Measurements from ENCODE around the gene SLC24A4.

Gene SLC24A4

GRCh38 chr14:92506231-92506630, 183.3 kb downstream of the SLC24A4 start:
- DNase-seq = peak in 2 of 4 experiments; percentile 28 to 37

GRCh38 chr14:92507174-92507768, 184.3 kb downstream of the SLC24A4 start:
- DNase-seq = peak; percentile 57 to 88 (median 74)

GRCh38 chr14:92510972-92511371, 188.0 kb downstream of the SLC24A4 start:
- DNase-seq = no peak

- DNase-seq = peak in 2 of 4 experiments; percentile 42 to 56
Observed at GRCh38 chr14:92511453-92512238, 188.7 kb downstream of the SLC24A4 start.

DNA sequence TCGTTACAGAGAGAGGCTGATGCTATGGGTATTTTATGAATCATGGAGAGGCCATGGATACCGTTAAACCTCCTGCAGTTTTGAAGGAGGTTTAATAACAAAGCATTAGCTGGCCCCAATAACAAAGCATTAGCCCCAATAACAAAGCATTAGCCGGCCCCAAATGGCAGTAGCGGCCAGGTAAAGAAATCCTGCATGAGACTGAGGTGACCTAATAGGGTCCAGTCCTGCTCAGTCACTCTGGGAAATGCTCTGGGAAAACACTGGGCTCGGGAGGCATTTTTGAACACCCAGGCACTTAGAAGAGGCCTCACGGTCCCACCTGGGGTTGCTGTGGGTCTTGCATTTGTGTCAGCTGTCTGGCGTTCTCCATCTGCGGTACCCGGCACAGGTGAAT, 189.8 kb downstream of the SLC24A4 start:
- no peak for DNase-seq

- DNase-seq = peak; percentile 78 to 89 (median 88)
Observed at GRCh38 chr14:92513204-92513965, 190.4 kb downstream of the SLC24A4 start, which contains the start of gene RIN3. Gene RIN3, plus strand, starts transcription at chr14:92513781. Its CDS starts 152 bp downstream, at chr14:92513933.

DNA sequence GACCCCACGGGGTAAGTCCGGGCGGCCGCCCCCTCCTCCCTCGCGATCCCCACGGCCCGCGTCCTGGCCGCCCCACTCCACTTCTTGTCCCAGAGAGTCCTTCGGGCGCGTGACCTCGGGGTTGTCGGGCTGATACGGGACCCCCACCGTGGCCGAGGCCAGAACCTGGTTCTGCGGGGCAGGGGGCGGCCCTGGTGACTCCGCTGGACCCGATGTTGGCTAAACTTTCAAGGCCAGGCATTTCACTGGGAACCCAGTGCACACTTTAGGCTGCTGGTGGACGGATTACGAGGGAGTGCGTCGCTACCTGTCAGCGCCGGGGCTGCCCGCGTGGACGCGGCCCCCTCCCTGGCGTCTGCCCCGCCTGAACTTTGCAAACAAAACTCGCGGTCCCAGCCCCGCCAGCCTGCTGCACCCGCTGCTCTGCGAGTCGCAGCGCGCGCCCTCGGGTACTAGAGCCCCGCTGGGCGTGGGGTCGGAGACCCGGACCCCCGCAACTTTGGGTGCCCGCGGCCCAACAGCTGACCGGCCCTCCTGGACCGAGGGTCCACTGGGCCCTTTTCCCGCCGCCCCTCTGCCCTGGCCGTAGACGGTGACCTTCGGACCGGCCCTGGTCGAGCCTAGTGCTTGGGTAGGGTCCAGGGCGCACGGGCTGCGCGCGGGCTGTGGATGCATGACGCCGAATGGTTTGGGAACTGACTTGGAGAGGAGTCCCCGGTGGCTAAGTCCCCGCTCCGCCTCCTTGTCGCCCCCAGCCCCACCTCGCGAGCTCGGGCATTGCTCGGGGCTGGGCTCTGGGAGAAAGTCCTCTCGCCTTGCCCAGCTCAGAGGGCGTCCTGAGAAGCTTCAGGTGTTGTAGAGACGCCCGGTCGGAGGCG, 191.2 kb downstream of the SLC24A4 start:
- DNase-seq = peak in 2 of 4 experiments; percentile 53 to 64

GRCh38 chr14:92514844-92515514, 192.0 kb downstream of the SLC24A4 start:
- peak; percentile 41 to 64 (median 58) for DNase-seq

GRCh38 chr14:92515546-92516343, 192.8 kb downstream of the SLC24A4 start:
- DNase-seq = peak; percentile 60 to 76 (median 68)

DNA sequence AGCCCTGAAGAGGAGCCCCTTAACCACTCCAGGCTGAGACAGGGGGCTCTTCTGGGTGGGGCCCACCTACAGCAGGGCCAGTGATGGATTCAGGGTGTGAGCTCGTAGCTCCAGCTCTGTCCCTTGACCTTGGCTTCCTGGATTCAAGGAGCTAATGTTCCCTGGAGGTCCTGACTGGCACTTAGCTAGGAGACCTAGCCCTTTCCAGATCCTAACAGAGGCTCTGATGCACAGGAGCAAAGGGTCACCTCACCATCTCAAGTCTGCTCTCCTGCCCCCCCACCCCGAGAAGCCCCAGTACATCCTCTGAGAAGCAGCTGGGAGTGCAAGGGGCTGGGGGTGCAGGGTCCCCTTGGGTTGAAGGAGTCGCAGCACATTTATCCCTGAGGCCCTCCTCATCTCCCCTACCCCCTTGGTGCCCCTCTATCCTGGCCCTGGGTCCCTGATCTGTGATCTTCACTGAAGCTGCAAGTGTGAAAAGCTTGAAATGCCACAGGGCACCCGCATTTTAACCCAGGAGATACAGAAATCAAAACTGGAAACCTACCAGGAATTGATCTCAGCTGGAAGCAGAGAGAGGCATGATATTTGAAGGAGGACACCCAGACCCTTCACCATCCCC, 193.5 kb downstream of the SLC24A4 start:
- no peak for DNase-seq

DNA sequence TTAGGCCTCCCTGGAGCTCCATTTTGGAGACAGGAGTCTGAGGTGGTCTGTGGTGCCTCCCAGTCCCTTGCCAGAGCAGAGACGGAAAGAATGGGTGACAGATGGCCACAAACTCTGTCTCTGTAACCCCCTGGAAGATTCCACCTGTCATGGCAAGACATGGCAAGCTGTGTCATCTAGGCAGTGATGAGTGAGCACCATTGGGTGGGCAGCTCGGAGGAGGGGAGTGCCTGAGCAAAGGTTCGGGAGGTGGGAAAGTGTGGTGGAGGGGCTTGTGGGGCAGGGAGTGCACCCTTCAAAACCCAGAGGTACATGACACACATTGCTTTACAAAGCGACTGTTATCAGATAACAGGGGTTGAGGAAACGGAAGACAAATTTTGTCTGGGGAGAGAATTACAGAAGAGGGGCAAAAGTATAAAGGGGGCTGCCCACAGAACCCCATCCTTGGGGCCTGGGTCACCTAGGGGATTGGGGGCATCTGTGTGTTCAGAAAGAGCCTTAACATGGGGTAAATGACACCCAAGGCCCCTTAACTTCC, 194.1 kb downstream of the SLC24A4 start:
- DNase-seq = no peak

DNA sequence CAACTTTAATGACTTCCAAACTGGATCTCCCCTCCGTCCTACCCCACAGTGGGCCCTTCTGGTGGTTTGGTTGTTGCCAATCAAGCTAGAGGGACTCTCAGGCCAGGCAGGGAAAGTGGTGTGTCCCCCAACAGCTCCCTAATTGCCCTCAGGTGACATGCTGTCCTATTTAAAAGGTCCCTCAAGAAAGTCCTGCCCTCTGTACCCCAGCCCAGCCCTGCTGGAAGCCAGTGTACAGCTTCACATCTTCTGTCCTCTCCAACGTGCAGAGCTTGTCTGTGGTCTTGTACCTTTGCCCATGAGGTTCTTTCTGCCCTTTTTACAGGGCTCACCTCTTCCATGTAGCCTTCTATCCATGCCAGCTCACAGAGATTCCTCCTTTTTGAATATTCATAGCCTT, 194.8 kb downstream of the SLC24A4 start:
- DNase-seq = no peak

GRCh38 chr14:92519246-92520101, 196.5 kb downstream of the SLC24A4 start:
- no peak for DNase-seq

- peak; percentile 34 to 64 (median 52) for DNase-seq
Observed at GRCh38 chr14:92520102-92521057, 197.4 kb downstream of the SLC24A4 start.

GRCh38 chr14:92521058-92521415, 198.1 kb downstream of the SLC24A4 start:
- no peak for DNase-seq

DNA sequence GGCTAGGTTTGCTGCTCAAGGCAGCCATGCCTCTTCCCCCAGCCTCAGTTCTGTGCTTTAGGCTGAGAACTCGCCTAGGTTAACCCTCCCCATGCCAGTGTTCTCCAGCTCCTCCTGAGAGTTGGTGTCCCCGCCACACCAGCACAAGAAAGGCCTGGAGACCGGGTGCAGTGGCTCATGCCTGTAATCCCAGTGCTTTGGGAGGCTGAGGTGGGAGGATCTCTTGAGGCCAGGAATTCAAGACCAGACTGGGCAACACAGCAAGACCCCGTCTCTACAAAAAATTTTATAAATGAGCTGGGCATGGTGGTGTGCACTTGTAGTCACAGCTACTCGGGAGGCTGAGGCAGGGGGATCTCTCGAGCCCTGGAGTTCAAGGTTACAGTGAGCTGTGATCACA, 200.8 kb downstream of the SLC24A4 start:
- DNase-seq = no peak

GRCh38 chr14:92524602-92525185, 201.7 kb downstream of the SLC24A4 start:
- peak in 3 of 4 experiments; percentile 55 to 67 (median 58) for DNase-seq
